ENCODE data around the gene TOB2.

TOB2 gene

GRCh38 chr22:41429951-41430332 lies 16.7 kb downstream of the TOB2 start:
- Histone ChIP-seq H3K27ac (ENCODE audit: insufficient read depth, low read length, poor library complexity, severe bottlenecking) (no peak overlapping the region), H3K27me3 (replicated peaks; ENCODE audit: control insufficient read depth, insufficient read depth, low read length, poor library complexity, severe bottlenecking) (no peaks in the 10 kb centered on the region), H3K4me1 (ENCODE audit: control insufficient read depth, insufficient read depth, low read length, poor library complexity, severe bottlenecking) (peaks cover 5% of the 10 kb centered on the region), H3K4me3 (ENCODE audit: insufficient read depth, low read depth, low read length, poor library complexity, severe bottlenecking) (no peak overlapping the region), H3K36me3 (ENCODE audit: control insufficient read depth, insufficient read depth, low read length) (peaks cover 14% of the 10 kb centered on the region), H3K9me3 (ENCODE audit: control insufficient read depth, low read length) (no peaks in the 10 kb centered on the region)
- no peak for DNase-seq

DNA sequence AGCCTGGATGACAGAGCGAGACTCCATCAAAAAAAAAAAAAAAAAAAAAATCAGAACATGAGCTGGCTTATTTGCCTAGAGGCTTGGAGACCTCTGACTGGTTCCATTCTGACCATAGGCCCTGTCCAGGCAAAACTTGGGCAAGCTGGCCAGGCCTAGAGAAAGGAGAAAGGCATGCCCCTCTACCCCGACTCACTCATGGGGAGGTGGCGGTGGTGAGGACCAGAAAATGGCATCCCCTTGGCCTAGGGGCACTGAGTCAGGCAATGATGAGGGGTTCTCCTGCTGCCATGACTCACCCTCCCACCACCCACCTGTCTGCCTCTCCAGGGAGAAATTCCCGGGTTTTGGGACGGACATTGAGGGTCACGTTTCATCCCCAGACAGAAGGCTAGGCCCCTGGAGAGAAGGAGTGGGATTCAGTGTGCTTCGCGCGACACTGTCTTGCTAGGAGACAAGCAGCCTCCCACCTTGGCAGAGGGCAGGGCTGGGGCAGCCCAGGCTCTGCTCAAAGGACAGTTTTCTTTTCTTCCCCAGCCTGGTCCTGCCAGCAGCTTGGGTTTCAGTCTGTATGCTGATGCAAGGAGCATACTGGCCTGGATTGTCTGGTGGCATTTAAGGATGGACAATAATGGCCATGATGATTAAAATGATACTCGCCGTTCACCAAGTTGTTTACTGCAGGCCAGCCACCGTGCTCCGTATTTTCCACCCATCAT lies 17.2 kb downstream of the TOB2 start:
- Histone ChIP-seq H3K9me3 (ENCODE audit: control insufficient read depth, low read length) (no peaks in the 10 kb centered on the region), H3K27me3 (replicated peaks; ENCODE audit: control insufficient read depth, insufficient read depth, low read length, poor library complexity, severe bottlenecking) (no peaks in the 10 kb centered on the region), H3K36me3 (ENCODE audit: control insufficient read depth, insufficient read depth, low read length) (peaks cover 9% of the 10 kb centered on the region), H3K4me3 (ENCODE audit: insufficient read depth, low read depth, low read length, poor library complexity, severe bottlenecking) (no peak overlapping the region), H3K27ac (ENCODE audit: insufficient read depth, low read length, poor library complexity, severe bottlenecking) (no peak overlapping the region), H3K4me1 (ENCODE audit: control insufficient read depth, insufficient read depth, low read length, poor library complexity, severe bottlenecking) (peaks cover 5% of the 10 kb centered on the region)
- no peak for DNase-seq

DNA sequence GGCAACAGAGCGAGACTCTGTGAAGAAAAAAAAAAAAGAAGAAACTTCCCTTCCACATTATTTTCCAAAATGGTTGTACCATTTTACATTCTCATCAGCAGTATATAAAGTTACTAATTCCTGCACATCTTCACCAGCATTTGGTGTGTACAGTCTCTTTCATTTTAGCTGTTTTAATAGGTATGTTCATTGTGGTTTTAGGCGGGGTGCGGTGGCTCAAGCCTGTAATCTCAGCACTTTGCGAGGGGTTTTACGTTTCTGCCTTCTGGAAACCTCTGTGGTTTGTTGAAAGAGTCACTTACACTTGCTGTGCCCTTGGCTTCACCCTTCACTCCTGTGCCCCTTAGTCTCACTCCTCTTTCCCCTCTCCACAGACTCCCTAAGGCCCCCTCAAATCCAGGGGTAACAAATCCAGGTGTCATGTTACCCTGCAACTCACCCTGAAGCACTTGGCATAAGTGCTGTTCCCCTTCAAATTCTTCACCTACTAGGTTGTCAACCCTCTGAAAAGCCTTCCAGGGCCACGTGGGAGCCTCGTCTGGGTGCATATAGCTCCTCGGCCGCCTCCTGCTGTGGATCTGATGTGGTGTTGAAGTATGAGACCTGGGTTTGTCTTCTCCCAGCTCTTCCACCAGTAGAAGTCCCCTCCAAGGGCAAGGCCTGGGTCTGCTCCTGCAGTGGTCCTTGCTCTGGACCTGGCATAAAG lies 20.8 kb downstream of the TOB2 start:
- Histone ChIP-seq H3K9me3 (ENCODE audit: control insufficient read depth, low read length) (no peaks in the 10 kb centered on the region), H3K27ac (ENCODE audit: insufficient read depth, low read length, poor library complexity, severe bottlenecking) (no peak overlapping the region), H3K4me1 (ENCODE audit: control insufficient read depth, insufficient read depth, low read length, poor library complexity, severe bottlenecking) (peaks cover 5% of the 10 kb centered on the region), H3K4me3 (ENCODE audit: insufficient read depth, low read depth, low read length, poor library complexity, severe bottlenecking) (no peak overlapping the region), H3K27me3 (replicated peaks; ENCODE audit: control insufficient read depth, insufficient read depth, low read length, poor library complexity, severe bottlenecking) (no peaks in the 10 kb centered on the region), H3K36me3 (ENCODE audit: control insufficient read depth, insufficient read depth, low read length) (peaks cover 4% of the 10 kb centered on the region)
- no peak for DNase-seq

DNA sequence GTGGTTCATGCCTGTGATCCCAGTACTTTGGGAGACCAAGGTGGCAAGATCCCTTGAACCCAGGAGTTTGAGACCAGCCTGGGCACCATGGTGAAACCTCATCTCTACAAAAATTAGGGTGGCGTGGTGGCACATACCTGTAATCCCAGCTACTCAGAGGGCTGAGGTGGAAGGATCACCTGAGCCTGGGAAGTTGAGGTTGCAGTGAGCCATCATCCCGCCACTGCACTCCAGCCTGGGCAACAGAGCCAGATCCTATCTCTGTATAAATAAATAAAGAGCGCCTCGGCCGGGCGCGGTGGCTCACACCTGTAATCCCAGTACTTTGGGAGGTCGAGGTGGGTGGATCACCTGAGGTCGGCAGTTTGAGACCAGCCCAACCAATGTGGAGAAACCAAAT lies 27.9 kb downstream of the TOB2 start:
- H3K4me1 ChIP-seq (ENCODE audit: control insufficient read depth, insufficient read depth, low read length, poor library complexity, severe bottlenecking) = peaks cover 18% of the 10 kb centered on the region
- H3K27me3 ChIP-seq (replicated peaks; ENCODE audit: control insufficient read depth, insufficient read depth, low read length, poor library complexity, severe bottlenecking) = no peaks in the 10 kb centered on the region
- no peaks in the 10 kb centered on the region for H3K9me3 ChIP-seq (ENCODE audit: control insufficient read depth, low read length)
- H3K27ac ChIP-seq (ENCODE audit: insufficient read depth, low read length, poor library complexity, severe bottlenecking) = no peak overlapping the region
- H3K36me3 ChIP-seq (ENCODE audit: control insufficient read depth, insufficient read depth, low read length) = peaks cover 4% of the 10 kb centered on the region
- no peak for DNase-seq
- H3K4me3 ChIP-seq (ENCODE audit: insufficient read depth, low read depth, low read length, poor library complexity, severe bottlenecking) = no peak overlapping the region

DNA sequence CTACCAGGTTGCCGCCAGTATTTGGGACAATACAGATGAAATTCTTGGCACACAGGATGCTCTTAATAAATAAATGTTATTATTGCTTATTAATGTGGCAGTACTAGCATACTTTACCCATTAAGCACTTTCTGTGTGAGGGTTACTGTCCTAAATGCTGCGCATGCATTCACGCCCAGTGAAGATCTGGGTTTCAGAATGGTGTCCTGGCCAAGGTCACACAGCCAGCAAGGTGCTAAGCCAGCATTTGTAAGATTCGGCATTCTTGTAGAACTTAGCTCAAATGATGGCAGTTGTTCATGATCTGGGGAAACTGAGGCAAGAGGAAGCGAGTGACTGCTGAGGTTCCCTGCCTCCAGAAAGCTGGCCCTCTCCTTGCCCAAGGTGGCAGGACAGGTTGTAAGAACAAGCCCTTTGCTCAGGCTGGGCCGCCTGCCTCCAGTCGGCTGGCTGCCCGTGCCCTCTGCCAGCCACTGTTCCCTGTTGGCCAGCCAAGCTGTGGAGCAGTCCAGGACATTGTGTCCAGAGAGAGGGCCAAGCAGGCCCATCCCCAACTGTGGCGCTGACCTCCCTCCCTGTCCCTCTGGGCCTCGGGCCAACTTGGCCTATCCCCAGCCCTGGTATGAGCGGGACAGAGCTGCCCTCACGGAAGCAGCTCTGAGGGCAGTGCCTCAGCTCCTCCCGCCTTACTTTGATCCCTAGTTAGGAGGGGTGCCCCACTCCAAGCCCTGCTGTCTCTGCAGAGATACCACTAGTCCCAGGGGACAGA lies 28.8 kb downstream of the TOB2 start:
- H3K27me3 ChIP-seq (replicated peaks; ENCODE audit: control insufficient read depth, insufficient read depth, low read length, poor library complexity, severe bottlenecking) = no peaks in the 10 kb centered on the region
- DNase-seq = no peak
- no peaks in the 10 kb centered on the region for H3K9me3 ChIP-seq (ENCODE audit: control insufficient read depth, low read length)
- H3K27ac ChIP-seq (ENCODE audit: insufficient read depth, low read length, poor library complexity, severe bottlenecking) = no peak overlapping the region
- peaks cover 20% of the 10 kb centered on the region for H3K4me1 ChIP-seq (ENCODE audit: control insufficient read depth, insufficient read depth, low read length, poor library complexity, severe bottlenecking)
- no peak overlapping the region for H3K4me3 ChIP-seq (ENCODE audit: insufficient read depth, low read depth, low read length, poor library complexity, severe bottlenecking)
- H3K36me3 ChIP-seq (ENCODE audit: control insufficient read depth, insufficient read depth, low read length) = peaks cover under 1% of the 10 kb centered on the region

GRCh38 chr22:41415554-41415953 lies 31.0 kb downstream of the TOB2 start:
- H3K27me3 ChIP-seq (replicated peaks; ENCODE audit: control insufficient read depth, insufficient read depth, low read length, poor library complexity, severe bottlenecking) = no peaks in the 10 kb centered on the region
- H3K27ac ChIP-seq (ENCODE audit: insufficient read depth, low read length, poor library complexity, severe bottlenecking) = peak overlapping the region; percentile 97
- H3K9me3 ChIP-seq (ENCODE audit: control insufficient read depth, low read length) = no peaks in the 10 kb centered on the region
- DNase-seq = no peak
- H3K4me1 ChIP-seq (ENCODE audit: control insufficient read depth, insufficient read depth, low read length, poor library complexity, severe bottlenecking) = peaks cover 32% of the 10 kb centered on the region
- H3K4me3 ChIP-seq (ENCODE audit: insufficient read depth, low read depth, low read length, poor library complexity, severe bottlenecking) = no peak overlapping the region
- H3K36me3 ChIP-seq (ENCODE audit: control insufficient read depth, insufficient read depth, low read length) = no peaks in the 10 kb centered on the region

- Histone ChIP-seq H3K36me3 (ENCODE audit: control insufficient read depth, insufficient read depth, low read length) (no peaks in the 10 kb centered on the region), H3K4me3 (ENCODE audit: insufficient read depth, low read depth, low read length, poor library complexity, severe bottlenecking) (no peak overlapping the region), H3K4me1 (ENCODE audit: control insufficient read depth, insufficient read depth, low read length, poor library complexity, severe bottlenecking) (peaks cover 32% of the 10 kb centered on the region), H3K27me3 (replicated peaks; ENCODE audit: control insufficient read depth, insufficient read depth, low read length, poor library complexity, severe bottlenecking) (no peaks in the 10 kb centered on the region), H3K27ac (ENCODE audit: insufficient read depth, low read length, poor library complexity, severe bottlenecking) (peak overlapping the region; percentile 2), H3K9me3 (ENCODE audit: control insufficient read depth, low read length) (no peaks in the 10 kb centered on the region)
- DNase-seq = no peak
Measured at GRCh38 chr22:41411021-41411851, 35.4 kb downstream of the TOB2 start.

GRCh38 chr22:41410311-41410751 lies 36.3 kb downstream of the TOB2 start:
- H3K4me1 ChIP-seq (ENCODE audit: control insufficient read depth, insufficient read depth, low read length, poor library complexity, severe bottlenecking) = peaks cover 27% of the 10 kb centered on the region
- no peaks in the 10 kb centered on the region for H3K9me3 ChIP-seq (ENCODE audit: control insufficient read depth, low read length)
- H3K4me3 ChIP-seq (ENCODE audit: insufficient read depth, low read depth, low read length, poor library complexity, severe bottlenecking) = no peak overlapping the region
- H3K27me3 ChIP-seq (replicated peaks; ENCODE audit: control insufficient read depth, insufficient read depth, low read length, poor library complexity, severe bottlenecking) = no peaks in the 10 kb centered on the region
- no peak for DNase-seq
- no peaks in the 10 kb centered on the region for H3K36me3 ChIP-seq (ENCODE audit: control insufficient read depth, insufficient read depth, low read length)
- H3K27ac ChIP-seq (ENCODE audit: insufficient read depth, low read length, poor library complexity, severe bottlenecking) = no peak overlapping the region

DNA sequence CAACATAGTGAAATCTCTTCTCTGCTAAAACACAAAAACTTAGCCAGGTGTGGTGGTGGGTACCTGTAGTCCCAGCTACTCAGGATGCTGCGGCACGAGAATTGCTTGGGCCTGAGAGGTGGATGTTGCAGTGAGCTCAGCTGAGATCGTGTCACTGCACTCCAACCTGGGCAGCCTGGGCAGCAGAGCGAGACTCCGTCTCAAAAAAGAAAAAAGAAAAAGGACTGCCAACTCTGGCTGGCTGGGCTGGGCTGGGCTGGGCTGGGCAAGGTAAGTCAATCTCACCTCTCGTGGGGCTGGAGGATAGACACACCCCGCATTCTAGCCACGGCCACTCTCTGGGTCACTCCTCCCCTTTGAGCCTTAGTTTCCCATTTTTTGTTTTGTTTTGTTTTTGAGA lies 37.9 kb downstream of the TOB2 start:
- Histone ChIP-seq H3K4me3 (ENCODE audit: insufficient read depth, low read depth, low read length, poor library complexity, severe bottlenecking) (no peak overlapping the region), H3K36me3 (ENCODE audit: control insufficient read depth, insufficient read depth, low read length) (no peaks in the 10 kb centered on the region), H3K27ac (ENCODE audit: insufficient read depth, low read length, poor library complexity, severe bottlenecking) (no peak overlapping the region), H3K9me3 (ENCODE audit: control insufficient read depth, low read length) (no peaks in the 10 kb centered on the region), H3K27me3 (replicated peaks; ENCODE audit: control insufficient read depth, insufficient read depth, low read length, poor library complexity, severe bottlenecking) (no peaks in the 10 kb centered on the region), H3K4me1 (ENCODE audit: control insufficient read depth, insufficient read depth, low read length, poor library complexity, severe bottlenecking) (peaks cover 14% of the 10 kb centered on the region)
- DNase-seq = no peak

Measured in effector memory CD4-positive, alpha-beta T cell (primary cell).